ENCODE measurements around the gene RAD54L2.

The RAD54L2 gene

DNA sequence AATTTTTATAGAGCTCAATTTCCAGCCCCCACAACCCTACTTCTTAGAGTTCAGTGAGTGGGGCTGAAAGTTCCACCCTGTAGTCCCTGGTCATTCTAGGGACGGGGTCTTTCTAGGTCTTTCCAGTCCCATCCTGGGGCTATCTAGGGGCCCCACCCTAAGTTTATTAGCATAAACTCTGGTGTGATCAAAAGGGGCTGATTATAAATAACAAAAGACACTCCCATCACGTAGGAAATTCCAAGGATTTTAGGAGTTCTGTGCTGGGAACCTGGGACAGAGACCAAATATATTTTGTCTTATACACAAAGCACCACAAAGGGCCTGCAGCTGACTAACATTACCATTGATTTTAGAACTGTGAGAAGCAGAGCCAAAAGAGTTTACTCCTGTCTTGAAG is 41.9 kb downstream of the RAD54L2 start:
- Histone ChIP-seq H3K4me1 (ENCODE audit: control insufficient read depth, insufficient read depth, low read length) (peaks cover 20% of the 10 kb centered on the region), H3K36me3 (ENCODE audit: control insufficient read depth, insufficient read depth, low read length) (no peaks in the 10 kb centered on the region), H3K27me3 (ENCODE audit: control insufficient read depth, insufficient read depth, low read length) (no peaks in the 10 kb centered on the region), H3K27ac (ENCODE audit: low read depth, low read length) (peak overlapping the region; percentile 14), H3K4me3 (ENCODE audit: low read depth, low read length) (no peak overlapping the region), H3K9ac (ENCODE audit: low read depth, low read length) (no peak overlapping the region), H3K9me3 (ENCODE audit: control insufficient read depth, insufficient read depth, low read length) (no peaks in the 10 kb centered on the region)

DNA sequence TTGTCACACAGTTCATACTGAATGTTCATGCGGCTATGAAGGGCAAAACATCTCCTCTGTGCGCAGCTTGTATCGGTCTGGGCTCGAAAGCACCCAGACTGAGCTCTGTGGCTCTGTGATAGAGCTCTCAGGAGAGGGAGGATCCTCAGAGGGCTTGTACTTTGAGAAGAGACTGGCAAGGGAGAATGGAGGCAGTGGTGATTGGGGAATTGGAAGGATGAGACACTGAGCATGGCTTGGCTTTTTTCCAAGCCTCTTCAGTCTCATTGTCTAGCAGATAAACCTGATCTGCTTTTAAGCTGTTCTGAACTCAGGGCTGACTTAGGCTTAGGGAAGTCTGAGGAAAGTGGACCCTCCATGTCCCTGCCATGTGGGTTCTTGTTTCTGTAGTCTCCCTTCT is 43.0 kb downstream of the RAD54L2 start:
- Histone ChIP-seq H3K27me3 (ENCODE audit: control insufficient read depth, insufficient read depth, low read length) (no peaks in the 10 kb centered on the region), H3K9me3 (ENCODE audit: control insufficient read depth, insufficient read depth, low read length) (no peaks in the 10 kb centered on the region), H3K27ac (ENCODE audit: low read depth, low read length) (no peak overlapping the region), H3K36me3 (ENCODE audit: control insufficient read depth, insufficient read depth, low read length) (no peaks in the 10 kb centered on the region), H3K9ac (ENCODE audit: low read depth, low read length) (no peak overlapping the region), H3K4me3 (ENCODE audit: low read depth, low read length) (no peak overlapping the region), H3K4me1 (ENCODE audit: control insufficient read depth, insufficient read depth, low read length) (peaks cover 20% of the 10 kb centered on the region)

DNA sequence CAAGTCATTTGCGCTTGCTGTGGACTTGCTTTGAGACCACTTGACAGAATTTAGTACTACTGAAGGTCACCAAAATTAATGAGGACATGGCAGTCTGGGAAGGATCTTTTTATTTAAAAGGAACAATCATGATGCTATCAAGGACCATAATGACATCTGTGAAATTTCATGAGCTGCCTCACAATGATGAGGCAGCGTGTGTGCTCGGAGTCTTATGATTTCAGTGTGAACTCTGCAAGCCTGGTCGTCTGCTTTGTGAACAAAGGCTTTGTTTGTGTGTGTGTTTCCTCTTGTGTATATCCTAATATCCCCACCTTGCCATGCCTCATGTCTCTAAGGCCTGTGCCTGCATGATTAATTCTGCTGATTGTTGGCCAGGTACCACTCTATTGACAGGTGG is 46.7 kb downstream of the RAD54L2 start:
- no peaks in the 10 kb centered on the region for H3K36me3 ChIP-seq (ENCODE audit: control insufficient read depth, insufficient read depth, low read length)
- no peak overlapping the region for H3K9ac ChIP-seq (ENCODE audit: low read depth, low read length)
- H3K4me3 ChIP-seq (ENCODE audit: low read depth, low read length): no peak overlapping the region
- no peaks in the 10 kb centered on the region for H3K9me3 ChIP-seq (ENCODE audit: control insufficient read depth, insufficient read depth, low read length)
- no peak overlapping the region for H3K27ac ChIP-seq (ENCODE audit: low read depth, low read length)
- peaks cover 14% of the 10 kb centered on the region for H3K4me1 ChIP-seq (ENCODE audit: control insufficient read depth, insufficient read depth, low read length)
- no peaks in the 10 kb centered on the region for H3K27me3 ChIP-seq (ENCODE audit: control insufficient read depth, insufficient read depth, low read length)

GRCh38 chr3:51585871-51586270 is 47.4 kb downstream of the RAD54L2 start:
- no peak overlapping the region for H3K9ac ChIP-seq (ENCODE audit: low read depth, low read length)
- H3K27ac ChIP-seq (ENCODE audit: low read depth, low read length): no peak overlapping the region
- H3K4me3 ChIP-seq (ENCODE audit: low read depth, low read length): no peak overlapping the region
- no peaks in the 10 kb centered on the region for H3K27me3 ChIP-seq (ENCODE audit: control insufficient read depth, insufficient read depth, low read length)
- H3K4me1 ChIP-seq (ENCODE audit: control insufficient read depth, insufficient read depth, low read length): peaks cover 9% of the 10 kb centered on the region; the same call in 1 of the 2 replicates
- no peaks in the 10 kb centered on the region for H3K9me3 ChIP-seq (ENCODE audit: control insufficient read depth, insufficient read depth, low read length)
- peaks cover 7% of the 10 kb centered on the region for H3K36me3 ChIP-seq (ENCODE audit: control insufficient read depth, insufficient read depth, low read length)
